HG03432 (cell line): ENCODE data around the gene OLFML3.
A peak's percentile ranks its signal among the peaks of the same experiment; 100 is the strongest.

ENCODE experiments used
- ATAC-seq: cut with Tn5 transposase; IDR thresholded peaks from one replicate; pipeline ENCODE4 v1.9.1; 2021; ENCODE audit warnings: mild to moderate bottlenecking, moderate library complexity; ENCODE audit not compliant: unreplicated experiment

Gene OLFML3, protein sequence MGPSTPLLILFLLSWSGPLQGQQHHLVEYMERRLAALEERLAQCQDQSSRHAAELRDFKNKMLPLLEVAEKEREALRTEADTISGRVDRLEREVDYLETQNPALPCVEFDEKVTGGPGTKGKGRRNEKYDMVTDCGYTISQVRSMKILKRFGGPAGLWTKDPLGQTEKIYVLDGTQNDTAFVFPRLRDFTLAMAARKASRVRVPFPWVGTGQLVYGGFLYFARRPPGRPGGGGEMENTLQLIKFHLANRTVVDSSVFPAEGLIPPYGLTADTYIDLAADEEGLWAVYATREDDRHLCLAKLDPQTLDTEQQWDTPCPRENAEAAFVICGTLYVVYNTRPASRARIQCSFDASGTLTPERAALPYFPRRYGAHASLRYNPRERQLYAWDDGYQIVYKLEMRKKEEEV

DNA sequence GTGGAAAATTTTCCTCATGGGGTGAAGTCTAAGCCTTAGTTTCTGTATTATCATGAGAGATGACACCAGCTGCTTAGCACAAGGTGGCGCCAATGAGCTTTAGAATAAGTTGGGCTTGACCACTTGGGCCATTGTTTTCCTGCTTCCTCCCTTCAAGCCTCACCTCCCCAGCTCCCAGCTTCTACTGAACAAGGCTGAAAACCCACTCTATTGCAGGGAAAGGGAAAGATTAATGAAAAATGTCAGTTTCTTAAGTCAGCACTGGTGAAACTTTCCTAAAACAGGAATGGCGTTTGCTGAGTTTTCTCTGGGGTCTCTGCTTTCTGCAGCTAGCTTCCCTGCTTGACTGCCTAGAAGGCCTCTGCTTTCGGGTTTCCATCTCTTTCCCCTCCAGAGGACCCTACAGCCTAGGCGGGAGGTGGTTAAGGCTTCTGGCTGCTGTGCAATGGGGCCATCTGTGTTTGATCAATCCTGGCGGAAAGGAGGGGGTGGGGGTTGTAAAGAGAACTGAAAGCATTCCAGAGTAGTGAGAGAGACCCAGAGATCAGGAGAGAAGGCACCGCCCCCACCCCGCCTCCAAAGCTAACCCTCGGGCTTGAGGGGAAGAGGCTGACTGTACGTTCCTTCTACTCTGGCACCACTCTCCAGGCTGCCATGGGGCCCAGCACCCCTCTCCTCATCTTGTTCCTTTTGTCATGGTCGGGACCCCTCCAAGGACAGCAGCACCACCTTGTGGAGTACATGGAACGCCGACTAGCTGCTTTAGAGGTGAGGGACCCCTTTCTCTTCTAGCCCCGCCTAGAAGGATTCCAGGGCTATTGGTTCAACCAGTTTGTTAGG is at the start of gene OLFML3:
Gene OLFML3 (plus strand): TSS at position 612 of the 840 bp plus-strand sequence. CDS start 43 bp downstream, at position 655.
- no peak for ATAC-seq

DNA sequence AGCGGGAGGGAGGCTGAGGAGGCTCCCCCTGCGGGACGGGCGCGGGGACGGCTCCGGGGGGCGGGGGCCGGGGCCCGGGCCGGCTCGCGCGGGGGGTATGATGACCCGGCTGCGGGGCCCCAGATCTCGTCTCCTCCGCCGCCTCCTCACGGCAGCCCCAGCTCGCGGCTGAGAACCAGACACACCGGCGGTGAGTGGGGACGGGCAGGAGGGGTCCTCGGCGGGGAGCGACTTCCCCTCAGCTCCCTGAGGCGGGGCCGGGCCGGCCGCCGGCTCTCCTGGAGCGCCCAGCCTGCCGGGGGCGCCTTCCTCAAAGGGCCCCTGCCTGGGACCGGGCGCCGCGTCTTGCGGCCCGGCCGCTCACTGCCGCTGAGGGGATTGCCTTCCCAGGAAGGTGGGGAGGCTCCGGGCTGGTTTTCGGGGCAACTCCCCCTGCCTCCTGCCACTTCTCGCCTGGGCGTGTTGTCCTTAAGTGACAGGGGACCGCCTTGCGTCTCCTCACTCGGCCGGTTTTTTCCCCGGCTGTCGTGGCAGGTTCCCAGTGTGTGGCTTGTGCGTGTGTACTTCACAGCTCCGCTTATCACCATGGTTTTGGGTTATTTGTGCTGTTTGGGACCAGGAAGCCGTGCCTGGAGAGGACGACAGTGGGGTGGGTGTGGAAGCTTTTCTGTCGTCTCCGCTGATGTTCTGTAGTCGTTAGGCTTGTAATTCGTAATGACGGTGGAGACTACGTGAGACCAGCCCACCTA is 49.4 kb upstream of the OLFML3 start:
- peak; percentile 41 for ATAC-seq

DNA sequence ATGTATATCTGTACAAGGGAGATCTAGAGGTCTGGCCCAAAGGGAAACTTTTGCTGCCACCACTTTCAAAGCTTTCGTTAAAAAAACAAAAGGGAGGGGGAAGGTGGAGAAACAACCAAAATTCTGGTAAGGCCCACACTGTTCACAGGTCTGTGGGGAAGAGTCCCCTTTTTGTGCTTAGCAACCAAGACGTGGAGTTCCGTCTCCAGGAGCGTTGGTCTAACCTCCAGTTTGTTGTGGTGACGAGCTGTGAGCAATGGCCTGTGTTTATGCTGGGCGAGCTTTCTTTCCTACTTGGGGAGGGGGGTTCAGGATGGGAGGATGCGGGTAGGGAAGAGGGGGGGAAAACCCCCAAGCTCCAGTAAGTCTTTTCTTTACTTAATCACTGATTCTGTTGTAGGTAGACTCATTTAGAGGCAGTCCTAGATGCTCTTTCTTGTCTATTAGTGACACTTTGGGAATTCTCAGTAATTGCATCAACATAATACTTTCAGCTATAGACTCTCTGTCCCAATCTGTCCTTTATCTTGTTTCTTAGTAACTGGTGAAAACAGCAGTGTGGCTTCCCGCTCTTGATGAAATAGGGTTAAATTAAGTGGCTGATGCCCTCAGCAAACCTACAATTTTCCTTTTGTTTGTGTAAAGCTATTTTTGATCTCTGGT is 48.6 kb upstream of the OLFML3 start:
- ATAC-seq, result peak; percentile 28

DNA sequence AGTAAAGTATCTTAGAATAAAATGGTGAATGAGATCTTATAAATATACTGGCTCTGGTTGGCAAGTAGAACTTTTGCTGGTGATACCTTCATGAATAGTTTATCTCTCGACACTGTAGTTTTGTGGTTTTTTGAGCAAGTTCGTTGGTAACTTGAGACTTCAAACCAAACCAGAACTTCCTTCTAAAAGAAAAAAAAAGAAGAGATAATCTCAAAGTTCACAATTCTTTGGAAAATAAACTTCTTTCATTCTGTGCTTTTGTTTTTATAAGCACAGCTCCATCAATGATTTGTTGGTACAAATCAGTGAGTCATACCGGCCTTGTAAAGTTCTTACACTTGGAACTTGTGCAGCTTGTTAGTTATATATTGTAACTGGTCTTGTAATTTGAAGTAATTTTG is 47.8 kb upstream of the OLFML3 start:
- ATAC-seq, result no peak

DNA sequence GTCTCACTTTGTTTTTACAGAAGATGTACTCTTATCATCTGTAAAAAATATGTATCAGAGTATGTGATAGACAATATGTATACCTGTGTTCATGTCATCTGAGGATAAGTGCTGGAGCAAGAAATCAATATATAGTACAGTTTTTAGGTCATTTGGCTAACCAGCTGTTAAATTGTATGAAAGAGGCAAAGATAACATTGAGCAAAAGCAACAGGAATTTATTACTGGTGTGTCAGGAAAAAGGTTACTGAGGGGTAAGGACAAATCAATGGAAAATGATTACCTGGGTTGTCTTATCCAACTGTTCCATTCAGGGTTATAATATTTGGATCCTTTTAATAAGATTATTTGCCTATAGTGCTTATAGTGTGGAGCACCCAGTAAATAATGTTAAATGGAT is 45.3 kb upstream of the OLFML3 start:
- ATAC-seq, result no peak

DNA sequence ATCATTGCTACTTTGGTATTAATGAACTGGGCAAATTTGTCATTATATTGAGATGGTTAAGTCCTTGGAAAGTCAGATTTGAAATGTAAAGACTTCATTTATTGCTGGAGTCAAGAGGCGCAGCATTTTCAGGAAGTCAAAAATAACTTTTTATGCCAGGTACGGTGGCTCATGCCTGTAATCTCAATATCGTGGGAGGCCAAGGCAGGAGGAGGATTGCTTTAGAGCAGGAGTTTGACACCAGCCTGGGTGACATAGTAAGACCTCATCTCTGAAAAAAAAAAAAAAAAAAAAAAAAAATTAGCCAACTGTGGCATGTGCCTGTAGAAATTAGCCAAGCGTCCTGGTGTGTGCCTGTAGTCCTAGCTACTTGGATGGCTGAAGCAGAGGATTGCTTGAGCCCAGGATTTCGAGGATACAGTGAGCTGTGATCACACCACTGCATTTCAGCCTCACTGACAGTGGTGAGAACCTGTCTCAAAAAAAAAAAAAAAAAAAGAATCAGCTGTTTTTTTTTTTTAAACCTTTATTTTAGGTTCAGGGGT is 44.7 kb upstream of the OLFML3 start:
- ATAC-seq, result no peak

DNA sequence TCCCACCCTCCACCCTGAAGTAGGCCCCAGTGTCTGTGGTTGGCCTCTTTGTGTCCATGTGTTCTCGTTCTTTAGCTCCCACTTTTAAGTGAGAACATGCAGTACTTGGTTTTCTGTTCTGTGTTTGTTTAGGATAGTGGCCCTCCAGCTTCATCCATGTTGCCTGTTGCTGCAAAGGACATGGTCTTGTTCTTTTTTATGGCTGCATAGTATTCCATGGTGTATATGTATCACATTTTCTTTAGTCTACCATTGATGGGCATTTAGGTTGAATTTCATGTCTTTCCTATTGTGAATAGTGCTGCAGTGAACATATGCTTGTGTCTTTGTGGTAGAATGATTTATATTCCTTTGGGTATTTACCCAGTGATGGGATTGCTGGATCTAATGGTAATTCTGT is 44.1 kb upstream of the OLFML3 start:
- ATAC-seq, result no peak

DNA sequence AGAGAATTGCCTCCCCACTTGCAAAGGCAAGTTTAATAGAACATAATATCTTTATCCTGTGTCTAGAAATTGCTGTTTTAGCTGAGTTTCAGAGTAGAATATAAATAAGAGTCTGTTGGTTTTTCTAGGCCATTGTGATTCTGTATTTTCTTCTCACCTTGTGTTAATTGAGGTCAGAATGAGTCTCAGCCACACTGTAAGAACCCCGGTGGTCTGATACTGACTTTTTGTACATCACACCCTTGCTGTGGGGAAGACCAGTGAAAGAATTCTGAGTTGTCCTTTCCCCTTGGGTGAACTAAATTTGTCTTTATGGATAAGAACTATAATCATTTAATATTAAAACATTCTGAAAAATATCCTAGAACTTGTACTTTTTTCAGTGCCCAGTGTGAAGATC is 43.3 kb upstream of the OLFML3 start:
- ATAC-seq, result no peak

DNA sequence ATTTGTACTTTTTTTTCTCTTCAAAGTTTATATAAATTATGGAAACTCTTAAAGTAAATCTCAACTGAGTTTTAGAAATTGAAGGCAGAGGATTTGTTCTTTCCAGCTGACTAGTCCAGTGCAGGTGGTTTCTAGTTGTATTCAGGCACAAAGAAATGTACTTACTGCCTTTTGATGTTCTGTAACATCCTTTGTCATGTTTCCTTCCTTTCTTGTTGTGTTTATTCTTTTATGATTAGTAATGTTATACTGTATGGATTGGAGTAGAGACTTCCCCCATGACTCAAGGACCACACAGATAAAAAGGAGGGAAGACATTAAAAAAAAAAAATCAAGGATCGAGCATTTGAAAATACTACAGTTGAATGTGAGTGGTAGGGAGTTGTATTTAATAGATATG is 42.1 kb upstream of the OLFML3 start:
- ATAC-seq, result no peak

DNA sequence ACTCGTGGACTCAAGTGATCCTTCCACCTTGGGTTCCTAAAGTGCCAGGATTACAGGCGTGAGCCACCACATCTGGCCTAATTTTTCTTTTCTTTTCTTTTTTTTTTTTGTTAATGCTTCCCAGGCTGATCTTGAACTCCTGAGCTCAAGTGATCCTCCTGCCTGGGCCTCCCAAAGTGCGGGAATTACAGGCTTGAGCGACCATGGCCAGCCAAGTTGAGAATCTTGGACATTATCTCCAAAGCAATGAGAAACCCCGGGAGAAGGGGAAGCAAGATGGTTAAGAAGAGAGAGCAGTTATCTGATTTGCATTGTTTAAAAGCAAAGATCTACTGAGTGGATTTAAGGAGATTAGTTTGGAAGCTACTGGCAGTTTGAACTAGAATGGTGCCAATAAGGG is 41.1 kb upstream of the OLFML3 start:
- no peak for ATAC-seq

DNA sequence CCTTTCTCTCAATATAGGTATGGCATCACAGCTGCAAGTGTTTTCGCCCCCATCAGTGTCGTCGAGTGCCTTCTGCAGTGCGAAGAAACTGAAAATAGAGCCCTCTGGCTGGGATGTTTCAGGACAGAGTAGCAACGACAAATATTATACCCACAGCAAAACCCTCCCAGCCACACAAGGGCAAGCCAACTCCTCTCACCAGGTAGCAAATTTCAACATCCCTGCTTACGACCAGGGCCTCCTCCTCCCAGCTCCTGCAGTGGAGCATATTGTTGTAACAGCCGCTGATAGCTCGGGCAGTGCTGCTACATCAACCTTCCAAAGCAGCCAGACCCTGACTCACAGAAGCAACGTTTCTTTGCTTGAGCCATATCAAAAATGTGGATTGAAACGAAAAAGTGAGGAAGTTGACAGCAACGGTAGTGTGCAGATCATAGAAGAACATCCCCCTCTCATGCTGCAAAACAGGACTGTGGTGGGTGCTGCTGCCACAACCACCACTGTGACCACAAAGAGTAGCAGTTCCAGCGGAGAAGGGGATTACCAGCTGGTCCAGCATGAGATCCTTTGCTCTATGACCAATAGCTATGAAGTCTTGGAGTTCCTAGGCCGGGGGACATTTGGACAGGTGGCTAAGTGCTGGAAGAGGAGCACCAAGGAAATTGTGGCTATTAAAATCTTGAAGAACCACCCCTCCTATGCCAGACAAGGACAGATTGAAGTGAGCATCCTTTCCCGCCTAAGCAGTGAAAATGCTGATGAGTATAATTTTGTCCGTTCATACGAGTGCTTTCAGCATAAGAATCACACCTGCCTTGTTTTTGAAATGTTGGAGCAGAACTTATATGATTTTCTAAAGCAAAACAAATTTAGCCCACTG is 38.7 kb upstream of the OLFML3 start:
- ATAC-seq, result peak; percentile 75

DNA sequence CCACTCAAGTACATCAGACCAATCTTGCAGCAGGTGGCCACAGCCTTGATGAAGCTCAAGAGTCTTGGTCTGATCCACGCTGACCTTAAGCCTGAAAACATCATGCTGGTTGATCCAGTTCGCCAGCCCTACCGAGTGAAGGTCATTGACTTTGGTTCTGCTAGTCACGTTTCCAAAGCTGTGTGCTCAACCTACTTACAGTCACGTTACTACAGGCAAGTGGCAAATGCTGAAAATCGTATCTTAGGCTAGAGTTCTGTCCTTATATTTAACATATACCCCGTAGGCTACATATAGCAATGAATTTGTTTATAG is 38.1 kb upstream of the OLFML3 start:
- no peak for ATAC-seq

DNA sequence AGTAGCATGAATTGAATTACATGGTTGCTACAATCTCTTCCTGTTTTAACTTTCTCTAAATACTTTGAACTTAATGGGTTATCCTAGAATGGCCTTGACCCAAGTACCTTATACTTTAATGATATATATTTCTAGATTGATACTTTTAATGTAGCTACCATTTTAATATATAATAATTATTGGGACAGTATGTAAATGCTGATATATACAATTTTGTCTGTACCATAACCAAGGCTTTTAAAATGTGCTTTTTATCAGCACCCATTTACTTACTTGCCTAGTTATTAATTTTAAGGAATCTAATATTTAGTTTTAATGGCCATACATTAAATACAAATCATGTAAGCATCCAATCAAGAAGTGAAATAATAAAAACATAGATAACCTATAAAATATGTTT is 36.7 kb upstream of the OLFML3 start:
- no peak for ATAC-seq

DNA sequence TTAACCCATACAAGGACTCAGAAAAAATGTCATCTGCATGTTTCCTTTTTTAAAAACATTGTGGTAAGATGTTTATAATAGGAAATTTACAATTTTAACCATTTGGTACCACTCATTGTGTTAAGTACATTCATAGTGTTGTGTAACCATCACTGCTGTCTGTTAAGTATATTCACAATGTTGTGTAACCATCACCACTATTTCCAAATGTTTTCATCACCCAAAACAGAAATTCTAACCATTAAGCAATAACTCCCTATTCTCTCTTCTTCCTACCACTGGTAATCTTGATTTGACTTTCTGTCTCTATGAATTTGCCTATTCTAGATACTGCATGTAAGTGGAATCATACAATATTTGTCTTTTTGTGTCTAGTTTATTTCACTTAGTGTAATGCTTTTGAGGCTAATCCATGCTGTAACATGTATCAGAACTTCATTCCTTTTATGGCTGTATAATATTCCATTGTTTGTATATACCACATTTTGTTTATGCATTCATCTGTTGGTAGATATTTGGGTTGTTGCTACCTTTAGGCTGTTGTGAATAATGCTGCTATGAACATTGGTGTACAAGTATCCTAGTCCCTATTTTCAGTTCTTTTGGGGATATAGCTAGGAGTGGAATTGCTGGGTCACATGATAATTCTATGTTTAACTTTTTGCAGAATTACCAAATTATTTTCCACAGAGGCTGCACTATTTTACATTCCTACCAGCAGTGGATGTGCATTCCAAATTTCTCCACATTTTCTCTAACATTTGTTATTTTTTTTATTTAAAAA is 36.1 kb upstream of the OLFML3 start:
- no peak for ATAC-seq

DNA sequence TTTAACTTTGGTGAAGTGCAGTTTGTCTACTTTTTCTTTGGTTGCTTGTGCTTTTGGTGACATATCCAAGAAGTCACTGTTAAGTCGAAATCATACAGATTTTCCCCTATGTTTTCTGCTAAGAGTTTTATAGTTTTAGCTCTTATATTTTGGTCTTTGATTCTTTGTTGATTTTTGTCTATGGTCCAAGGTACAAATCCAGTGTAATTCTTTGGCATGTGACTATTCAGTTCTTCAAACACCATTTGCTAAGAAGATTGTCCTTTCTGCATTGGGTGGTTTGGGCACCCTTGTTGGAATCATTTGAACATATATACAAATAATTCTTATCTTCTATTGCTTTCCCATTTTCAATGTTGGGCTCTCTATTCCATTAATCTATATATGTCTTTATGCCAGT is 33.9 kb upstream of the OLFML3 start:
- ATAC-seq, result no peak

DNA sequence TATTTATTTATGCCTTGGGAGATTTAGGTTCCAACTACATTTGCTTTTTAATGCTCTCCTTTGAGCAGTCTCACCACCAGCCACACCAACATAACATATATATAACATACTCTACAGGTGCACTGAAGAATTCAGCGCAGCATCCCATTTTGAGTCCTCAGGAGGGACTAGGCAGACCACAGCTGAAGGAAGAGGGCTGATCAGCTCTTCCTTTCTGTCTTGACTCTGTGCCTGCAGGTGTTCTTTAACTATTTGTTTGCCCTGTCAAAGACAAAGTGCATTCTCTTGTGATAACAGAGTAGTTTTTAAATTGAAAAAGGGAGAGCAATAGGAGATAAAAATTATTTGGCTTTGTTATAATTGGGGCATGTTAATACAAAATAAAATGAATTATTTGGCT is 33.2 kb upstream of the OLFML3 start:
- ATAC-seq, result no peak

DNA sequence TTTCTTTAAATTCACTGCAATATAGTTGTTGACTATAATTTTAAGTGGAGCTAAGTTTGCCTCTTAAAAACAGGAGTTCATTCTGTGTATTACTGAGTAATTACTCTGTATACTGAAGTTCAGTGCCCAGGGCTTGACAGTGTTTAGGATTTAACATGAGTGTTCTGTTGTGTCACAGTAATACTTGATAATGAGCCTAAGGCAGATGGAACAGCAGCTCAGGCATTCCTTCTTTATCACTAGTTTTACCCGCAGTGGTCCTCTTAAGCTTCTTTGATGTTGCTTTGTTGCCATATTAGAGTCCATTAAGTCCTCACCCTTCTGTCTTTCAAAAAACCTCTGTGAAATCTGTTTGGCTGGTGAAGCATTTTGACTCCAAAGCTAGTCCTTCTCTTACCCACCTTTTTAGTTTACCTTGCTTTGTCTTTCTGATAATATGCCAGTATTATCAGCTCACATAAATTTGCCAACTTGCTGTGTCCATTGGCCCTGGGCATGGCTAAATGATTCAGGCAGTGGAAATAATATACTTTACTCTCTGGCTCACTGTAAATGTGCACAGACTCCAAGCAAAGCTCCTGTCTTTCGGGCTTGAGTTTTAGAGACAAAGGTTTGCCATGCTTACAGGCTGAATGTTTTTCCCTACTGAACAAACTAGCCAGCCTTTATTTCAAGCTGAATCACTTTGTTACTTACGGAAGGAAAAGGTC is 32.4 kb upstream of the OLFML3 start:
- ATAC-seq, result no peak

DNA sequence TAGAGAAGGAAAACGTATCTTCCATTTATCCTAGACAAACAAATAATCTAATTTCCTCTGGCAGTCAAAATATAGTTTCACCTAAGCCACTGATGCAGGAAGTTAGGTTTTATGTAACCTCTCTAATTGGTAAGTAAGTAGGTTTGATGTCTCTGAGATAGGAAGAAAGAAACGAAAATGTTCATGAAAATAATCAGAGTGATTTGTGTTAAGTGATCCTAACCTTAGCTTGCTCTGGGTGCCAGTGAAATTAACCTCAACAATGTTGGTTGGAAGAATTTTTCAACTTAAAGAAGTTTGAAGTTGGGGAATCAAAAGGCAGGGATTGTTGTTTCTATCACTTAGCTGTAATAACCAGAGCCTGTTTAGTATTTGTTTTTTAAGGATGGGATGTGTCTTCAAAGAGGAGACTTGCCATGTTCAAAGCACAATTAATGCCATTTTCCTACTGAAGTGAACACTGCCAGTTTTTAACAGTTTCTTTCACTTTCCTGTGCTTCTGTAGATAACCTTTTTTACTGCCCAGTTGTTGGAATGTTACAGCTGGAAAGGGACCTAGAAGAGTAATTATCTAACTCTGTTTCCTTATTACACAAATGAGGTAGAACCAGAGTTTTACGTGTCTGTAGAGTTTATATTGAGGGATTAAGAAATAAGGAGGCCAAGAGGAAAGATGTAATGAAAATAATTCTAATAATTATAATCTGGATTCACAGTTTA is 31.7 kb upstream of the OLFML3 start:
- ATAC-seq, result no peak
